NT2/D1 (cell line): ENCODE data around the gene BCORL1.

Experiments used
- SUZ12 ChIP-seq: IDR thresholded peaks from 2 replicates; pipeline ENCODE4 v1.6.1; 2011; ENCODE audit not compliant: insufficient read length, insufficient read depth; ENCODE audit errors: extremely low read depth
- YY1 ChIP-seq: IDR thresholded peaks from 2 replicates; pipeline ENCODE4 v1.6.1; 2011; ENCODE audit not compliant: insufficient read length, insufficient read depth
- ZNF274 ChIP-seq: IDR thresholded peaks from 2 replicates; pipeline ENCODE4 v1.6.1; 2011; ENCODE audit warnings: mild to moderate bottlenecking, low read depth, low read length

DNA sequence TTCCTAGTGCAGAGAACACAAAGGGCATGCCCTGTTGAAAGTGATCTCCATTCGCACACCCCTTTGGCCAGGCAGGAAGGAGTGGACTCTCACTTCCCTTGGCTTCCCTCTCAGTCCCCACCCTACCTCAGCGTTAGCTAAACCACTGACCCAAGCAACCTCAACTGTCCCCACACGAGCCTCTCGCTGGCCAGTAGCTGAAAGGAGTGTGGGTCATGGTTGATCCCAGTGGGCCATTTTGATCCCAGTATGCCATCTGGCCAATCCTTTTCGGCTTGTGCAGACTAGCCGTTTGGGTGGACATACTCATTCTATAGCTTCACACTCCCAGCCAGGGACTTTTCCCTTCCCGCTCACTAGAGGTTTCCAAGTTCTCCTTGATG is 24.4 kb upstream of the BCORL1 start:
- TF ChIP-seq SUZ12 (no peak), YY1 (no peak), ZNF274 (no peak)
